ENCODE measurements around the gene GAL.

GAL gene

GRCh38 chr11:68641880-68642279, 42.5 kb upstream of the GAL start:
- TF ChIP-seq CTCF (conservative IDR thresholded peaks at IDR 0.05; ENCODE audit: low read length) = no peak
- TF ChIP-seq EZH2phosphoT487 (IDR thresholded peaks at IDR 0.05; ENCODE audit: borderline replicate concordance) = no peak
- no peaks in the 10 kb centered on the region for H3K9me2 ChIP-seq (replicated peaks; ENCODE audit: low read depth, low read length)
- no peak overlapping the region for H2AFZ ChIP-seq (ENCODE audit: low read length)
- no peaks in the 10 kb centered on the region for H3F3A ChIP-seq (ENCODE audit: low read depth)
- no peak overlapping the region for H3K4me2 ChIP-seq (ENCODE audit: low read depth, low read length, poor library complexity, severe bottlenecking)
- no peak overlapping the region for H3K4me3 ChIP-seq (ENCODE audit: low read length, poor library complexity, severe bottlenecking)
- no peaks in the 10 kb centered on the region for H3K27me3 ChIP-seq (ENCODE audit: insufficient read depth, low read length, poor library complexity, severe bottlenecking)
- no peak overlapping the region for H3K9ac ChIP-seq (ENCODE audit: low read depth, low read length, poor library complexity, severe bottlenecking)
- peaks cover 16% of the 10 kb centered on the region; the same call in 1 of the 2 replicates for H3K9me3 ChIP-seq (ENCODE audit: insufficient read depth, low read depth, low read length)
- no peaks in the 10 kb centered on the region for H4K20me1 ChIP-seq (ENCODE audit: insufficient read depth, low read length, poor library complexity, severe bottlenecking)
- no peaks in the 10 kb centered on the region for H3K4me1 ChIP-seq (ENCODE audit: insufficient read depth, low read length, poor library complexity, severe bottlenecking)
- H3K36me3 ChIP-seq (ENCODE audit: insufficient read depth, low read length) = no peaks in the 10 kb centered on the region
- H3K79me2 ChIP-seq (ENCODE audit: insufficient read depth, low read length) = no peaks in the 10 kb centered on the region

GRCh38 chr11:68643585-68643984, 40.8 kb upstream of the GAL start:
- Histone ChIP-seq H4K20me1 (ENCODE audit: insufficient read depth, low read length, poor library complexity, severe bottlenecking) (no peaks in the 10 kb centered on the region), H3K79me2 (ENCODE audit: insufficient read depth, low read length) (no peaks in the 10 kb centered on the region), H3K9ac (ENCODE audit: low read depth, low read length, poor library complexity, severe bottlenecking) (no peak overlapping the region), H3F3A (ENCODE audit: low read depth) (no peaks in the 10 kb centered on the region), H3K4me1 (ENCODE audit: insufficient read depth, low read length, poor library complexity, severe bottlenecking) (no peaks in the 10 kb centered on the region), H3K27me3 (ENCODE audit: insufficient read depth, low read length, poor library complexity, severe bottlenecking) (no peaks in the 10 kb centered on the region), H3K4me3 (ENCODE audit: low read length, poor library complexity, severe bottlenecking) (no peak overlapping the region), H3K9me2 (replicated peaks; ENCODE audit: low read depth, low read length) (no peaks in the 10 kb centered on the region), H3K9me3 (ENCODE audit: insufficient read depth, low read depth, low read length) (peaks cover 21% of the 10 kb centered on the region; the same call in 1 of the 2 replicates), H3K36me3 (ENCODE audit: insufficient read depth, low read length) (no peaks in the 10 kb centered on the region), H2AFZ (ENCODE audit: low read length) (no peak overlapping the region), H3K4me2 (ENCODE audit: low read depth, low read length, poor library complexity, severe bottlenecking) (no peak overlapping the region)
- TF ChIP-seq CTCF (conservative IDR thresholded peaks at IDR 0.05; ENCODE audit: low read length) = no peak
- TF ChIP-seq EZH2phosphoT487 (IDR thresholded peaks at IDR 0.05; ENCODE audit: borderline replicate concordance) = no peak

GRCh38 chr11:68646832-68647231, 37.5 kb upstream of the GAL start:
- TF ChIP-seq EZH2phosphoT487 (IDR thresholded peaks at IDR 0.05; ENCODE audit: borderline replicate concordance) (no peak), CTCF (conservative IDR thresholded peaks at IDR 0.05; ENCODE audit: low read length) (no peak)
- Histone ChIP-seq H3K4me2 (ENCODE audit: low read depth, low read length, poor library complexity, severe bottlenecking) (no peak overlapping the region), H3K4me1 (ENCODE audit: insufficient read depth, low read length, poor library complexity, severe bottlenecking) (no peaks in the 10 kb centered on the region), H3K79me2 (ENCODE audit: insufficient read depth, low read length) (no peaks in the 10 kb centered on the region), H3K9me3 (ENCODE audit: insufficient read depth, low read depth, low read length) (peaks cover 21% of the 10 kb centered on the region; the same call in 1 of the 2 replicates), H3F3A (ENCODE audit: low read depth) (no peaks in the 10 kb centered on the region), H3K27me3 (ENCODE audit: insufficient read depth, low read length, poor library complexity, severe bottlenecking) (no peaks in the 10 kb centered on the region), H4K20me1 (ENCODE audit: insufficient read depth, low read length, poor library complexity, severe bottlenecking) (no peaks in the 10 kb centered on the region), H3K9ac (ENCODE audit: low read depth, low read length, poor library complexity, severe bottlenecking) (no peak overlapping the region), H3K4me3 (ENCODE audit: low read length, poor library complexity, severe bottlenecking) (no peak overlapping the region), H2AFZ (ENCODE audit: low read length) (no peak overlapping the region), H3K36me3 (ENCODE audit: insufficient read depth, low read length) (no peaks in the 10 kb centered on the region), H3K9me2 (replicated peaks; ENCODE audit: low read depth, low read length) (no peaks in the 10 kb centered on the region)
